Transverse colon (tissue), 4 donors: ENCODE data around the gene WDR37. TPM values are rescaled to one million over a fixed set of nuclear protein-coding genes. Genes with fewer than 3 reads are reported as not detected.

ENCODE experiments used
- DNase-seq: peaks from one replicate; pipeline ENCODE4 v3.0.0-alpha.2; 2019
- H3K27ac ChIP-seq, 4 donors: fragments of 200-600 bp; sonication (generic); 2 replicates each; pipeline ENCODE4 v1.5.1; 2016 to 2018; ENCODE audit warnings: inconsistent platforms in 4 of 4
- H3K27me3 ChIP-seq: fragments of 200-600 bp; sonication (generic); 2 replicates; pipeline ENCODE4 v1.5.1; 2017; ENCODE audit warnings: inconsistent platforms
- H3K36me3 ChIP-seq, 4 donors: fragments of 200-600 bp; sonication (generic); 2 replicates each; pipeline ENCODE4 v1.5.1; 2017 to 2019; ENCODE audit warnings: inconsistent platforms in 4 of 4
- H3K4me1 ChIP-seq, 4 donors: fragments of 200-600 bp; sonication (generic); 2 replicates each; pipeline ENCODE4 v1.5.1; 2017 to 2020; ENCODE audit warnings: inconsistent platforms in 4 of 4
- H3K4me3 ChIP-seq, 4 donors: fragments of 200-600 bp; sonication (generic); 1 replicate in 1 of 4; 2 replicates in 3 of 4; pipeline versions ENCODE4 v1.5.1 to v1.6.1; 2017 to 2019; ENCODE audit warnings: inconsistent platforms in 4 of 4
- H3K9me3 ChIP-seq, 2 donors: fragments of 200-600 bp; sonication (generic); 2 replicates each; pipeline ENCODE4 v1.5.1; 2017 to 2019; ENCODE audit warnings: inconsistent platforms in 2 of 2
- EP300 ChIP-seq: sonication (generic); formaldehyde crosslinking; IDR thresholded peaks from one replicate; pipeline ENCODE4 v1.6.1; 2017; ENCODE audit warnings: antibody characterized with exemption, low read depth
- POLR2A ChIP-seq: fragments of 450-650 bp; IDR thresholded peaks from one replicate; pipeline ENCODE4 v1.6.1; 2016; ENCODE audit warnings: antibody characterized with exemption, mild to moderate bottlenecking, moderate library complexity
- POLR2AphosphoS5 ChIP-seq, 3 donors: sonication (generic); formaldehyde crosslinking; IDR thresholded peaks; one replicate each; pipeline ENCODE4 v1.6.1; 2016; ENCODE audit warnings: antibody characterized with exemption in 3 of 3
- WGBS, 2 donors: methylation state at CpG; one replicate each; pipeline ENCODE4 v1.1.5; 2018; ENCODE audit warnings: low coverage in 1 of 2; 5-methylcytosine and 5-hydroxymethylcytosine counted together
- in situ Hi-C, 4 donors: fragments of 200-750 bp; cut with MboI; loops; one replicate each; pipeline versions ENCODE4 v1.15.0 to v1.15.1; 2017; ENCODE audit warnings: low sequenced_read_pairs in 3 of 4, low pct_ligation_motif_present in 1 of 4, low pct_unique_long_range_greater_than_20kb in 1 of 4
- intact Hi-C: fragments of 100-400 bp; cut with DNase I; formaldehyde crosslinking; loops from one replicate; pipeline ENCODE4 v1.15.1; 2023; ENCODE audit warnings: low total_unique reads
- total RNA-seq, 4 donors: library from RNA; depleted of rRNA; stranded (reverse); fragments of >200 nt; gene quantifications; one replicate each; pipeline ENCODE4 v1.1.0, GENCODE V29; 2016
- TF ChIP-seq, protein P1 (sequence below), 5 experiments: fragments of 200-600 bp in 3 of 5; fragments of 450-650 bp in 2 of 5; sonication (generic) in 3 of 5; IDR thresholded peaks; 1 replicate in 2 of 5; 2 replicates in 3 of 5; pipeline ENCODE4 v1.5.1; 2016 to 2017; ENCODE audit warnings: antibody characterized with exemption in 5 of 5, inconsistent platforms in 3 of 5, mild to moderate bottlenecking in 2 of 5, moderate library complexity in 1 of 5

The WDR37 gene
- total RNA-seq, 4 donors from 2014 or later = 14.5 to 22.1 (median 19.7) TPM

DNA sequence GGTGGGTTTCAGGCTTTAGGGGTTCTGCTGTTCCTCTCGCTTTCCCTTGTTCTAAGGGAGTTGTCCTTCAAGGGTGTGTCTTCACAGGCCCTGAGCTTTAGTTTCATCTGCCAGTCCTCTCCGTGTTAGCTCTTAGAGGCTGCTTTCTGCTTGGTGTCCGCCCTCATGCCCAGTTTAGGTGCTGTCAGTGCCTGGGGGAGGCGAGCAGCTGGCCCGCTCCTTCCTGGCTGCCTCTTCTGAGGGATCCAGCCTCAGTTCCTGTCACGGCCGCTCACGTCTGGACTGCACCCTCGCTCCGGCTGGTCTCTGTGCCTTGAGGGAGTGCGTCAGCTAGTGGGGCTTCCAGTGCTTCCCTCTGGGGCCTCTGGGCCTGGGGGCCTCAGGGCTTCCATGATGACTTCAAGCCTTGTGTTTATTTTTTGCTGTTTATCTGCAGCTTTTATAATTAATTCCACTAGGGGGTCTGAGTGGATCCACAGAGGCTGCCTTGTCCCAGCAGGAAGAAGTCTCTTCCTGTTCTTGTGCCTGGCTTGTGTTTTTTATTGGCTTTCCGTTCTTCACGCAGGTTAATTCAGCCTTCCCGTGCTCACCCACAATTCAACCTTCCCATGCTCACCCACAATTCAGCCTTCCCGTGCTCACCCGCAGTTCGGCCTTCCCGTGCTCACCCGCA lies 33.0 kb downstream of the WDR37 start:
- Histone ChIP-seq H3K4me3 (no peak overlapping the region), H3K27ac (no peak overlapping the region), H3K4me1 (no peaks in the 10 kb centered on the region), H3K9me3 (no peaks in the 10 kb centered on the region), H3K36me3 (peaks cover 0 to 67% (median 33%) of the 10 kb centered on the region in 4 donors), H3K27me3 (no peaks in the 10 kb centered on the region)
- intact Hi-C loops = no loop called here
- in situ Hi-C loops = no loop called here
- WGBS, 2 donors = 85 to 91% methylated on average over 7 to 19 of the region's 19 CpGs
- TF ChIP-seq POLR2A (no peak), POLR2AphosphoS5 (IDR thresholded peaks at IDR 0.05) (no peak)
- DNase-seq = no peak

GRCh38 chr10:1090696-1091095 lies 34.5 kb downstream of the WDR37 start:
- peaks cover 0 to 59% (median 28%) of the 10 kb centered on the region in 4 donors for H3K36me3 ChIP-seq
- H3K4me1 ChIP-seq = no peaks in the 10 kb centered on the region
- TF ChIP-seq EP300 (no peak), POLR2A (no peak), POLR2AphosphoS5 (IDR thresholded peaks at IDR 0.05) (no peak)
- TF ChIP-seq, protein P1, sequence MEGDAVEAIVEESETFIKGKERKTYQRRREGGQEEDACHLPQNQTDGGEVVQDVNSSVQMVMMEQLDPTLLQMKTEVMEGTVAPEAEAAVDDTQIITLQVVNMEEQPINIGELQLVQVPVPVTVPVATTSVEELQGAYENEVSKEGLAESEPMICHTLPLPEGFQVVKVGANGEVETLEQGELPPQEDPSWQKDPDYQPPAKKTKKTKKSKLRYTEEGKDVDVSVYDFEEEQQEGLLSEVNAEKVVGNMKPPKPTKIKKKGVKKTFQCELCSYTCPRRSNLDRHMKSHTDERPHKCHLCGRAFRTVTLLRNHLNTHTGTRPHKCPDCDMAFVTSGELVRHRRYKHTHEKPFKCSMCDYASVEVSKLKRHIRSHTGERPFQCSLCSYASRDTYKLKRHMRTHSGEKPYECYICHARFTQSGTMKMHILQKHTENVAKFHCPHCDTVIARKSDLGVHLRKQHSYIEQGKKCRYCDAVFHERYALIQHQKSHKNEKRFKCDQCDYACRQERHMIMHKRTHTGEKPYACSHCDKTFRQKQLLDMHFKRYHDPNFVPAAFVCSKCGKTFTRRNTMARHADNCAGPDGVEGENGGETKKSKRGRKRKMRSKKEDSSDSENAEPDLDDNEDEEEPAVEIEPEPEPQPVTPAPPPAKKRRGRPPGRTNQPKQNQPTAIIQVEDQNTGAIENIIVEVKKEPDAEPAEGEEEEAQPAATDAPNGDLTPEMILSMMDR (IDR thresholded peaks at IDR 0.05) = no peak
- no peaks in the 10 kb centered on the region for H3K9me3 ChIP-seq
- H3K27me3 ChIP-seq = no peaks in the 10 kb centered on the region
- in situ Hi-C loops (no loop called here), intact Hi-C loops (no loop called here)
- 91% methylated on average over 14 of the region's 14 CpGs; no CpG with 5 or more reads in 1 of the 2 donors for WGBS, 2 donors
- DNase-seq = no peak
- H3K4me3 ChIP-seq = no peak overlapping the region
- no peak overlapping the region for H3K27ac ChIP-seq

DNA sequence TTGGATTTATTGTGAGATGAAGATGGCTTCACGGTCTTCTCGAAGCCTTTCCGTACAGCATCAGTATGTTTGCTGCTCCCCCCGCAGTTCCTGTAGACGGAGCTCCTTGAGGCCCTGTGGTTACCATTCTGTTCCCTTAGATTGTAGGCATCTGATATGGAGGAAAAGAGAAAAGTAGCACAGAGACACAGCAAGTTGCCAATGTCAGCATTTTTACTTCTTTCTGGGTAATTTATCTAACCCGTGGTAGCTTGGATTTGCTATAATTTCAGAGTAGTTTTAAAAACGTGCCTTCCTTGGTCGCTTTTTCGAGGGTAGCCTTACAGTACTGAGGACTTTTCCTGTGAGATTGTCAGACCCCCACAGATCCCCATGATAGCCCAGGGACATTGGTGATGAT lies 37.5 kb downstream of the WDR37 start:
- no peak for DNase-seq
- no peaks in the 10 kb centered on the region for H3K9me3 ChIP-seq
- in situ Hi-C loops (no loop called here), intact Hi-C loops (loop anchor here (1.0 kb wide), 1 partner anchor 20 kb away; no protein-coding TSS in a partner anchor)
- H3K27ac ChIP-seq = no peak overlapping the region
- H3K27me3 ChIP-seq = no peaks in the 10 kb centered on the region
- H3K4me1 ChIP-seq = no peaks in the 10 kb centered on the region
- TF ChIP-seq POLR2AphosphoS5 (IDR thresholded peaks at IDR 0.05) (no peak), EP300 (no peak), POLR2A (no peak)
- TF ChIP-seq, protein P1 (IDR thresholded peaks at IDR 0.05) = no peak
- 90 to 95% methylated on average over 7 to 9 of the region's 9 CpGs for whole genome bisulfite sequencing, 2 donors
- H3K36me3 ChIP-seq = peaks cover 0 to 60% (median 24%) of the 10 kb centered on the region in 4 donors
- no peak overlapping the region for H3K4me3 ChIP-seq

- in situ Hi-C loops = no loop called here
- H3K4me3 ChIP-seq = no peak overlapping the region
- no peaks in the 10 kb centered on the region for H3K4me1 ChIP-seq
- no peaks in the 10 kb centered on the region for H3K27me3 ChIP-seq
- DNase-seq = no peak
- TF ChIP-seq EP300 (no peak), POLR2A (no peak), POLR2AphosphoS5 (IDR thresholded peaks at IDR 0.05) (no peak)
- TF ChIP-seq, protein P1 (IDR thresholded peaks at IDR 0.05) = no peak
- 91% methylated on average over 9 to 15 of the region's 15 CpGs for WGBS, 2 donors
- no peak overlapping the region for H3K27ac ChIP-seq
- peaks cover 0 to 55% (median 23%) of the 10 kb centered on the region in 4 donors for H3K36me3 ChIP-seq
- no peaks in the 10 kb centered on the region for H3K9me3 ChIP-seq
- intact Hi-C loops = loop anchor here (1.0 kb wide), 1 partner anchor 21 kb away; no protein-coding TSS in a partner anchor
Measured at GRCh38 chr10:1094112-1095057, 38.2 kb downstream of the WDR37 start.
